ENCODE data around the gene ZDHHC7. TPM values are rescaled to one million over a fixed set of nuclear protein-coding genes. Genes with fewer than 3 reads are reported as not detected.

ZDHHC7 gene
- total RNA-seq, 3 donors from 2014 or later: 27.2 to 34.6 (median 31.8) TPM

DNA sequence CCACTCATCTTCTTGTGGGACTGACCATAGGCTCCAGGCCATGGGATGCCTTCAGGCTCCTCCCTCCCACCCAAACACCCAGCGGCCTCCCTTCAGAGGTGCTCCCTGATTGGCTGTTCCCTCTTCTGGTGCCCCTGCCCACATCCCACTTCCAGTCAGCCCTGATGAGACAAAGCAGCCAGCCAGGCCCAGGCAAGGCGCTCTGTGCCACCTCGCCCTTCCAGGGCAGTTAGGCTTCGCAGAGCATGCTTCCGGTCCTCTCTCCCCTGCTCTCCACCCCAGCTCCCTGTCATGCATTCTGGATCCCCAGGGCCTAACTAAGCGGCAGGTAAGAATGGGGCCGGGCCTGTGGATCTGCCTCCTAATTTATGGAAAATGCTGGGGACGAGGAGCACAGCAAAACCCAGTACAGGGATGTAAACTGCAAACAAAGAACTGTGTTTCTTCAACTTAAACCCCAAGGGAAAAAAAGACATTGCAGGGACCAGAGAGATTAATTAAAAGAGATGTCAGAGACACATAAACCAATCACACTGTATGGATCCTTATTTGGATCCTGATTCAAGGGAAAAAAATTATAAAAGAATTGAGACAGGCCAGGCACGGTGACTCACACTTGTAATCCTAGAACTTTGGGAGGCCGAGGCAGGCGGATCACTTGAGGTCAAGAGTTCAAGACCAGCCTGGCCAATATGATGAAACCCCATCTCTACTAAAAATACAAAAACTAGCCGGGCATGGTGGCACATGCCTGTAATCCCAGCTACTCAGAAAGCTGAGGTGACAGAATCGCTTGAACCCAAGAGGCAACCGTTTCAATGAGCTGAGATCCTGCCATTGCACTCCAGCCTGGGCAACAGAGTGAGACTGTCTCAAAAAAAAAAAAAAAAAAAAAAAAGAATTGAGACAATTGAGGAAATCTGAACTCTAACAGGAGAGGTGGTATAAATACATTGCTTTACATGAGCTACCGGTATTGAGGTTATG is 26.0 kb downstream of the ZDHHC7 start:
- no peak for ATAC-seq
- peaks cover 36% of the 10 kb centered on the region for H3K36me3 Mint-ChIP-seq (ENCODE audit: insufficient read depth)
- DNase-seq: no peak
- no peaks in the 10 kb centered on the region for H3K9me3 Mint-ChIP-seq
- peaks cover 15% of the 10 kb centered on the region for H3K4me1 Mint-ChIP-seq (ENCODE audit: low read depth)
- no peak overlapping the region for H3K4me3 Mint-ChIP-seq
- H3K27me3 Mint-ChIP-seq (ENCODE audit: low read depth): no peaks in the 10 kb centered on the region

DNA sequence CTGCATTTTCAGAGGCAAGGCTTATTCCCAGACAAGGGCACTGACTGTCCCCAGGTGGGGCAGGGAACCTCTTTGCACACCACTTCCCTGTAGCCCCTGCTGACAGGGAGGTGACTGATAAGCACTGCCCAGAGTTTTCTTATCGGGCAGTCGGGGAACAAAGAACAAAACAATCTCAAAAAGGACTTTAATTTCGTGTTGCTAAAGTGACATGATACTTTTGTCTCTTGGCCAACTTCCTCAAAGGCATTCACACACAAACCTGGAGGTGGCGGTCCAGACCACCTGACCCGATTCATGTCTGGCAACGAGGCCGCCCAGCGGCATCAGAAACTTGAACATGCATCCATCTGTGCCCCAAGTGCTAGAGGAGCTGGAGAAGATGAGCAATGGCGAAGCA is 28.9 kb downstream of the ZDHHC7 start:
- no peak overlapping the region for H3K4me3 Mint-ChIP-seq
- H3K4me1 Mint-ChIP-seq (ENCODE audit: low read depth): peaks cover 13% of the 10 kb centered on the region
- no peaks in the 10 kb centered on the region for H3K9me3 Mint-ChIP-seq
- no peaks in the 10 kb centered on the region for H3K27me3 Mint-ChIP-seq (ENCODE audit: low read depth)
- ATAC-seq: no peak
- no peak for DNase-seq
- peaks cover 26% of the 10 kb centered on the region for H3K36me3 Mint-ChIP-seq (ENCODE audit: insufficient read depth)

DNA sequence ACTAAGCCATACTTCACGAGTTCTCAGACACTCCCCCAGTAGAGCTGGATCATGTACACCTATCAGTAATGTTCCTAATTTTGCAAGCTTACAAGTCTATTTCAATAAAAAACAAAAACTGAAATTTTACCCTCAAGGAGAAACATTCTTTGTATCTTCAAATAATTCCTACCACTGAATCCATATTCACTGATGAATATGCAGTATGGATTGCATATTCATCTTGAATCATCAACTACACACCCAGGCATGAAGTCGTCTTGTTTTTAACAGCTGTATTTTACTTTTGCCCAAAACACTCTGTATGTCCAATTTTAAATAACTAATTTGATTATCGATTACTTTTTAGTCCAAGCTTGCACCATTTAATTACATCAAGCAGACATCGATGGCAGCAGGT is 31.8 kb downstream of the ZDHHC7 start:
- DNase-seq: no peak
- H3K27me3 Mint-ChIP-seq (ENCODE audit: low read depth): no peaks in the 10 kb centered on the region
- peaks cover 28% of the 10 kb centered on the region for H3K36me3 Mint-ChIP-seq (ENCODE audit: insufficient read depth)
- no peak for ATAC-seq
- H3K4me1 Mint-ChIP-seq (ENCODE audit: low read depth): peaks cover 2% of the 10 kb centered on the region
- no peak overlapping the region for H3K4me3 Mint-ChIP-seq
- no peaks in the 10 kb centered on the region for H3K9me3 Mint-ChIP-seq

- Mint-ChIP-seq H3K36me3 (ENCODE audit: insufficient read depth) (peaks cover 27% of the 10 kb centered on the region), H3K27me3 (ENCODE audit: low read depth) (no peaks in the 10 kb centered on the region), H3K9me3 (no peaks in the 10 kb centered on the region), H3K4me3 (no peak overlapping the region), H3K4me1 (ENCODE audit: low read depth) (no peaks in the 10 kb centered on the region)
- DNase-seq (no peak), ATAC-seq (no peak)
Observed at GRCh38 chr16:84976644-84977400, 34.5 kb downstream of the ZDHHC7 start.

- Mint-ChIP-seq H3K4me3 (no peak overlapping the region), H3K9me3 (no peaks in the 10 kb centered on the region), H3K36me3 (ENCODE audit: insufficient read depth) (peaks cover 22% of the 10 kb centered on the region), H3K27me3 (ENCODE audit: low read depth) (no peaks in the 10 kb centered on the region), H3K4me1 (ENCODE audit: low read depth) (peaks cover 2% of the 10 kb centered on the region)
- DNase-seq: no peak
- ATAC-seq: no peak
Observed at GRCh38 chr16:84975522-84975921, 35.8 kb downstream of the ZDHHC7 start.

DNA sequence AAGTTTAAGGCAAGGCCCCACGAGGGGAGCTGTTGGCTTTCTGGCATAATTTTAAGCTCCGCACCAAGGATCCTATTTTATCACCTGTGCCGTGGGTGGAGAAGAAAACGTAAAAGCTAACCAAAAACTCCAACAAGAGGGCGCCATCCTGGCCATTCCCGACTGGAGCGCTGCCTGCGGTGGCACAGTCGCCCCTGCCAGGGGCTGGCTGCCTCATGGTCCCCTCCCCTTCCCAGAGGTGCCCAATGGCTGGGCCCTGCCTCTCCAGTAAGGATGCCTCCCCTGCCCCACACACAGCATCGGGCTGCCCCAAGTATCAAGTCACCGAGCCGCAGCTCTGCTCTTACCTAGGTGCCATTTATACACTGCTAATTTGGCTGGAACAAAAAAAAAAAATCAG is 36.3 kb downstream of the ZDHHC7 start:
- DNase-seq (no peak), ATAC-seq (no peak)
- H3K4me1 Mint-ChIP-seq (ENCODE audit: low read depth): peaks cover 2% of the 10 kb centered on the region
- H3K4me3 Mint-ChIP-seq: no peak overlapping the region
- H3K36me3 Mint-ChIP-seq (ENCODE audit: insufficient read depth): peaks cover 21% of the 10 kb centered on the region
- H3K27me3 Mint-ChIP-seq (ENCODE audit: low read depth): no peaks in the 10 kb centered on the region
- H3K9me3 Mint-ChIP-seq: no peaks in the 10 kb centered on the region

DNA sequence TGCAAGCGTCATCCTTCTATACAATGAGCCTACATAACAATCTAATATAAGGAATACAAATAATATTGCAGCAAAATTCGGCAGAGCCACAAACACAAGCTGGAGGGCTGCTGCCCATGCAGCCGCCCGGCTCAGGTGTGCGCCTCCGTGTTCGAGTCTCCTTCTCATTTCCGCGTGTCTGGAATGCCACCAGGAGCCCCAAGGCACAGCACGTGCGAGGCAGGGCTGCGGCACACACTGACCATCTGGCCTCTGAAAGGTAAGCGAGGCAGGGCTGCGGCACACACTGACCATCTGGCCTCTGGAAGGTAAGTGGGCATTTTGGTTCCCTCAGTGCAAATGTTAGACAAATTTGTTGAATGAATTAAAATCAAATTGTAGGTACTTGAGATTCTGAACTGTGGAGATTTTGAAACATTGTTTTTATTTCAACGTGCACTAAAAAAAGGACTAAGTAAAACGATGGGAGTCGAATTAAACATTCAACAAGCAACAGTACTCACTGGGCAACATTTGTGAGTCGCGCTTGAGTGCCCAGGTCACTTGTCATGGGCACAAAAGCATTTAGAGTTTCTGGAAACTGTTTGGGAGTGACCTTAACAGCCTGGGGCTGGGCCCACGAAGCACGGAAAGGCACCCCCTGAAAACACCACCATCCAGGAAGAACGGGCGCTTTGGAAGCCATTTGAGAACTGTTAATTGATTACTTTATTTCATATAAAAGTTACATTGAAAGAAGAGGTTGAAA is 37.4 kb downstream of the ZDHHC7 start:
- peaks cover 2% of the 10 kb centered on the region for H3K4me1 Mint-ChIP-seq (ENCODE audit: low read depth)
- no peak overlapping the region for H3K4me3 Mint-ChIP-seq
- no peaks in the 10 kb centered on the region for H3K9me3 Mint-ChIP-seq
- ATAC-seq (no peak), DNase-seq (no peak)
- peaks cover 17% of the 10 kb centered on the region for H3K36me3 Mint-ChIP-seq (ENCODE audit: insufficient read depth)
- H3K27me3 Mint-ChIP-seq (ENCODE audit: low read depth): no peaks in the 10 kb centered on the region

- no peaks in the 10 kb centered on the region for H3K27me3 Mint-ChIP-seq (ENCODE audit: low read depth)
- H3K36me3 Mint-ChIP-seq (ENCODE audit: insufficient read depth): peaks cover 17% of the 10 kb centered on the region
- ATAC-seq: no peak
- H3K9me3 Mint-ChIP-seq: no peaks in the 10 kb centered on the region
- peaks cover 2% of the 10 kb centered on the region for H3K4me1 Mint-ChIP-seq (ENCODE audit: low read depth)
- no peak overlapping the region for H3K4me3 Mint-ChIP-seq
- DNase-seq: no peak
Observed at GRCh38 chr16:84973236-84973635, 38.1 kb downstream of the ZDHHC7 start.

DNA sequence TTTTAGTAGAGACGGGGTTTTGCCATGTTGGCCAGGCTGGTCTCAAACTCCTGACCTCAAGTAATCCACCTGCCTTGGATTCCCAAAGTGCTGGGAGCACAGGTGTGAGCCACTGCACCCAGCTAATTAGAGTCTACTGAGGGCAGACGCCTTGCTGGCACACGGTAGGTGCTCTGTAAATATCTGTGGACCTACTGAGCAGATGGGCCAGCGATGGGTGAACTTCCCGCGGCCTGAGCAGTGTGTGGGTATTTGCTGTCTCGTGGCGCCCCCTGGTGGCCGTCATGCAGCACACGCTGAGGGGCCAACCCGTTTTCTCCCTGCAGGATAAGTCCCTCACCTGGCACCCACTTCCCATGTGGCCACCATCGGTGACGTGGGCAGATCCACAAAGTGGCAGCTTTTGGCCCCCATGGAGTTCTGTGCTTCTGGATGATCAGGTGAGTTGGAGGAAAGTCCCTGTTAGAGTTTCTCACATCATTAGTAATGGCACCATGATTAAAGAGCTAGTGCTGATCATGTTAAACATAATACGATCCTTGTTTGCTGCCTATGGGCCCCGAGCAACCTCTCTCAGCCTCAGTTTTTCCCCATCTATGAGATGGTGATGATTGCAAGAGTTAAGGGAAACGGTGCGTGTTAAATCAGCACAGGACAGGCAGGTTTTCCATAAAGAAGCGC is 40.7 kb downstream of the ZDHHC7 start:
- Mint-ChIP-seq H3K4me3 (no peak overlapping the region), H3K4me1 (ENCODE audit: low read depth) (peaks cover 2% of the 10 kb centered on the region), H3K9me3 (no peaks in the 10 kb centered on the region), H3K27me3 (ENCODE audit: low read depth) (no peaks in the 10 kb centered on the region), H3K36me3 (ENCODE audit: insufficient read depth) (peaks cover 4% of the 10 kb centered on the region)
- DNase-seq (peak; percentile 74), ATAC-seq (peak; percentile 96 to 100)

DNA sequence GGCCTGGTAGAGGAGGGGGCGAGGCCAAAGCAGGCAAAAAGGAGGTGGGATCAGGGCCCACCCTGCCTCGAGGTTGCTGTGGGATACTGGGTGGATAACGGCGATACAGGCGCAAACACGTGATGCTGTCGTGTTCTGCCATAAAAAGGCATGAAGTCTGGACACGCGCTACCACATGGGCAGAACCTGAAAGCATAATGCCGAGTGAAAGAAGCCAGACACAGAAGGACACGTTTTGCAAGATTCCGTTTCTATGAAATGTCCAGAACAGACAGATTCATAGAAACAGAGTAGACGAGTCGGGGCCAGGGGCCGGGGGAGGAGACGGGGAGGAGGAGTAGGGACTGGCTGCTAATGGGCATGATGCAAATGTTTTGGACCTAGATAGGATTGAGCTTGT is 43.5 kb downstream of the ZDHHC7 start:
- H3K36me3 Mint-ChIP-seq (ENCODE audit: insufficient read depth): no peaks in the 10 kb centered on the region
- H3K4me3 Mint-ChIP-seq: no peak overlapping the region

GRCh38 chr16:84965428-84966415 is 45.6 kb downstream of the ZDHHC7 start:
- Mint-ChIP-seq H3K9me3 (no peaks in the 10 kb centered on the region), H3K4me3 (no peak overlapping the region), H3K36me3 (ENCODE audit: insufficient read depth) (no peaks in the 10 kb centered on the region), H3K27me3 (ENCODE audit: low read depth) (no peaks in the 10 kb centered on the region), H3K4me1 (ENCODE audit: low read depth) (peaks cover 2% of the 10 kb centered on the region)
- ATAC-seq (no peak), DNase-seq (no peak)

More for the DNA sequence above, 43.5 kb downstream of the ZDHHC7 start:
- ATAC-seq: no peak
- Mint-ChIP-seq H3K9me3 (no peaks in the 10 kb centered on the region), H3K4me1 (ENCODE audit: low read depth) (peaks cover 2% of the 10 kb centered on the region), H3K27me3 (ENCODE audit: low read depth) (no peaks in the 10 kb centered on the region)
- DNase-seq: no peak

DNA sequence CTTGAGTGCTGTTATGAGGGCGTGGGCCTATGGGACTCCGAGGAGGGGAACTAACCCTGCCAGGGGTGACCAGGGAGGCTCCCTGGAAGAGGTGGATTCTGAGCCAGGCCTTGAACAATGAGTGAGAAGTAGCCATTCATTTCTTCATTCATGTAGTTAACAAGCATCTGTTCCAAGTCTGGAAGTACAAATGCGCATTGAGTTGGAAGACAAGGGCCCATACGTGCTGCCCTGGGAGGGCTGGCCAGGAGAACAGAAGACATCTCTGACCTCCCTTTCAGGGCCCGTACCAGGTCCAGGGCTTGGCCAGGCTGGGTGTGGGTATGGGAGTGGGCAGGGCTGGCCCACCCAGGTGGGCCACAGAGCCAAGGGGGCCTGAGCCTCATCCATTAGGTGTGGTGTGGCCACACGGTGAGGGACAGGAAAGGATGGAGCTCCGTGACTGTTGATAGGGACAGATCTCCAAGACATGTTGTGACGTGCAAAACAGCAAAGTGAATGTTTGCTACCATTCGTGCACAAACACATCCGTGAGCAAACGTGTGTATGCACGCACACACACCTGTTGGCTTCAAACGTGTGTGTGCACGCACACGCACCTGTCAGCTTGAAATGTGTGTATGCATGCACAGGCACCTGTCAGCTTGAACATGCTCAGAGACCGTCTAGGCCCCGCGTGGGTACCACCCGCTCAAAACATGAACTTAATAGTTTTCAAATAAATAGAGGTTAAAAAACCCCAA is 46.8 kb downstream of the ZDHHC7 start:
- Mint-ChIP-seq H3K9me3 (no peaks in the 10 kb centered on the region), H3K4me1 (ENCODE audit: low read depth) (no peaks in the 10 kb centered on the region), H3K36me3 (ENCODE audit: insufficient read depth) (no peaks in the 10 kb centered on the region), H3K27me3 (ENCODE audit: low read depth) (peaks cover 2% of the 10 kb centered on the region), H3K4me3 (no peak overlapping the region)
- no peak for ATAC-seq
- no peak for DNase-seq

Measured in activated T-cell treated with anti-CD3 and anti-CD28 coated beads, Interleukin-2, amount 50 U/mL, for 4 hours (primary cell).